H1 (cell line): Measurements from ENCODE around the gene MACROD2. TPM values are rescaled to one million over a fixed set of nuclear protein-coding genes. Genes with fewer than 3 reads are reported as not detected.

Experiments
- BCL11A ChIP-seq, 2 experiments: IDR thresholded peaks; one replicate each; pipeline ENCODE4 v1.6.1; 2011; ENCODE audit warnings: low read depth in 2 of 2, low read length in 2 of 2, mild to moderate bottlenecking in 2 of 2
- CBX5 ChIP-seq: fragments of 300-800, 300-1000 bp; sonication (generic); IDR thresholded peaks from 2 replicates; pipeline ENCODE4 v1.7.1; 2016; ENCODE audit warnings: antibody characterized with exemption, low read length, low read depth
- HDAC6 ChIP-seq: IDR thresholded peaks from one replicate; pipeline ENCODE4 v1.7.1; 2012; ENCODE audit warnings: low read depth, mild to moderate bottlenecking, inconsistent platforms, low read length, moderate library complexity
- KDM4A ChIP-seq: IDR thresholded peaks from one replicate; pipeline ENCODE4 v1.7.1; 2012; ENCODE audit warnings: low read depth, mild to moderate bottlenecking, moderate library complexity, low read length, inconsistent platforms; ENCODE audit not compliant: severe bottlenecking
- PHF8 ChIP-seq: fragments of 200-600 bp; sonication (generic); conservative IDR thresholded peaks from 2 replicates; pipeline ENCODE4 v1.7.1; 2012; ENCODE audit warnings: low read depth, mild to moderate bottlenecking, inconsistent platforms, low read length, moderate library complexity
- SIX5 ChIP-seq: IDR thresholded peaks from 2 replicates; pipeline ENCODE4 v1.6.1; 2011; ENCODE audit warnings: mild to moderate bottlenecking, low read depth, low read length
- SP4 ChIP-seq: IDR thresholded peaks from 2 replicates; pipeline ENCODE4 v1.6.1; 2012; ENCODE audit warnings: low read length, inconsistent platforms
- TBP ChIP-seq: IDR thresholded peaks from 2 replicates; pipeline ENCODE4 v1.6.1; 2011; ENCODE audit warnings: low read depth, low read length, improper control_type of control experiment
- polyA plus RNA-seq, 7 experiments: library from polyadenylated mRNA; depleted of rRNA in 3 of 7; stranded (reverse) in 5 of 7; unstranded in 2 of 7; fragments of >200 nt in 5 of 7; fragments of 200-250 nt in 2 of 7; gene quantifications; 1 replicate in 5 of 7; 2 replicates in 1 of 7; 4 replicates in 1 of 7; pipeline versions ENCODE4 v1.2.1 to v1.2.3, GENCODE V29; 2011 to 2013; ENCODE audit warnings: missing spikeins in 2 of 7, mixed read lengths in 2 of 7
- total RNA-seq: library from RNA; stranded (reverse); fragmentation: NEBNext Ultra II Directional; extraction: Animal tissue kit (Norgen Biotek cat#: 25700); gene quantifications from 2 replicates; pipeline ENCODE4 v1.2.1, GENCODE V29; 2021

The MACROD2 gene
- total and polyA plus RNA-seq, 2 of the 8 experiments (the other 6 are each of a cell fraction or from before 2014, with no cell fraction given) = 0.70 to 3.9 TPM

DNA sequence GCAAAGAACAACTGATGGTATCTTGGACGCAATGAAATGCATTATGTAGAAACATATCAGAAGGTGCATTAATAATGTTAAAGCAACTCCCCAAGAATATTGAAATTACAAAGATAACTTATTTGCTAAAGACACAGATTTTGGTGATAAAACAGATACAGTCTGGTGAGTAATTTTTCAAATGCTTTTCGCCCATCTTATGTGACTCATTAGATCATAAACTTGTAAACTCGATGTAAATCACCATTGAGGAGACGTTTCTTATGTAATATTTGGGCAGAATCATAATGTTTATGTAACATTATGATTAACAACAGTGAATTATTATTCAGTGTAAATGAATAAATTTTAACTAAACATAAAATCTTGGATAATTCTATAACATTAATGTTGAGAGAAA, 1969.8 kb downstream of the MACROD2 start (continued):
- TF ChIP-seq PHF8 (no peak), CBX5 (no peak), HDAC6 (no peak), SIX5 (no peak), SP4 (no peak), KDM4A (no peak), BCL11A (IDR thresholded peaks at IDR 0.05; ENCODE audit: low read depth in 2 of 2, low read length in 2 of 2) (no peak), TBP (no peak)
